Liver (tissue), 3 donors: Measurements from ENCODE around the gene TBX15.

Source experiments
- EGR1 ChIP-seq, 2 donors: IDR thresholded peaks; 2 replicates each; pipeline ENCODE4 v1.6.1; 2016 to 2018; ENCODE audit warnings: antibody characterized with exemption in 2 of 2, low read depth in 2 of 2
- FOXA1 ChIP-seq: IDR thresholded peaks from 2 replicates; pipeline ENCODE4 v1.6.1; 2016; ENCODE audit warnings: antibody characterized with exemption
- JUND ChIP-seq, 2 donors: IDR thresholded peaks; 2 replicates each; pipeline ENCODE4 v1.6.1; 2016; ENCODE audit warnings: antibody characterized with exemption in 2 of 2
- RAD21 ChIP-seq, 2 donors: IDR thresholded peaks; 2 replicates each; pipeline ENCODE4 v1.6.1; 2016; ENCODE audit warnings: antibody characterized with exemption in 2 of 2, mild to moderate bottlenecking in 2 of 2
- YY1 ChIP-seq: IDR thresholded peaks from 2 replicates; pipeline ENCODE4 v1.6.1; 2016; ENCODE audit warnings: antibody characterized with exemption, mild to moderate bottlenecking
- TF ChIP-seq, protein P1 (sequence below): fragments of 150-350 bp; IDR thresholded peaks from 2 replicates; pipeline ENCODE4 v1.5.1; 2017; ENCODE audit warnings: improper control_type of control experiment, low read depth, low read length; ENCODE audit not compliant: missing input control
- TF ChIP-seq, protein P2 (sequence below): IDR thresholded peaks from 2 replicates; pipeline ENCODE4 v1.6.1; 2016; ENCODE audit warnings: antibody characterized with exemption
- TF ChIP-seq, protein P3 (sequence below): IDR thresholded peaks from 2 replicates; pipeline ENCODE4 v1.6.1; 2016; ENCODE audit warnings: antibody characterized with exemption, mild to moderate bottlenecking
- TF ChIP-seq, protein P4 (sequence below): IDR thresholded peaks from 2 replicates; pipeline ENCODE4 v1.6.1; 2016; ENCODE audit warnings: antibody characterized with exemption
- donor health status: healthy.
- donor health status: healthy.

DNA sequence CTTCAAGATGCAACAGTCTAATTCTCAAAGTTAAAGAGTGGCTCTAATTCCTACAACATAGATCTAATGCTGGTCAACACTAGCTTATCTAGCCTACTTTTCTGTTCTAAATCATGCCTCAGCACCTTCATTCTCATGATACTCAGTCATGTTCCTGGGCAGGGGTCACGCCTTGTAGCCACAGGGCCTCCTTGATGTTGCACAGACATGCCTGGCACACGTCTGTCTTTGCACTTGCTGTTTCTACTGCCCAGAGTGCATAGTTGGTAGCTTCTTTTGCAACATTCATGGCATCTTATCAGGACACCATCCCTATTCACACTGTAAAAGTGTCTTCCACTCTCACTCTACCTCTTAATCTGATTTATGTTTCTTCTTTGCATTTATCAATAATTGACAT lies 76.6 kb downstream of the TBX15 start:
- TF ChIP-seq, protein P1, sequence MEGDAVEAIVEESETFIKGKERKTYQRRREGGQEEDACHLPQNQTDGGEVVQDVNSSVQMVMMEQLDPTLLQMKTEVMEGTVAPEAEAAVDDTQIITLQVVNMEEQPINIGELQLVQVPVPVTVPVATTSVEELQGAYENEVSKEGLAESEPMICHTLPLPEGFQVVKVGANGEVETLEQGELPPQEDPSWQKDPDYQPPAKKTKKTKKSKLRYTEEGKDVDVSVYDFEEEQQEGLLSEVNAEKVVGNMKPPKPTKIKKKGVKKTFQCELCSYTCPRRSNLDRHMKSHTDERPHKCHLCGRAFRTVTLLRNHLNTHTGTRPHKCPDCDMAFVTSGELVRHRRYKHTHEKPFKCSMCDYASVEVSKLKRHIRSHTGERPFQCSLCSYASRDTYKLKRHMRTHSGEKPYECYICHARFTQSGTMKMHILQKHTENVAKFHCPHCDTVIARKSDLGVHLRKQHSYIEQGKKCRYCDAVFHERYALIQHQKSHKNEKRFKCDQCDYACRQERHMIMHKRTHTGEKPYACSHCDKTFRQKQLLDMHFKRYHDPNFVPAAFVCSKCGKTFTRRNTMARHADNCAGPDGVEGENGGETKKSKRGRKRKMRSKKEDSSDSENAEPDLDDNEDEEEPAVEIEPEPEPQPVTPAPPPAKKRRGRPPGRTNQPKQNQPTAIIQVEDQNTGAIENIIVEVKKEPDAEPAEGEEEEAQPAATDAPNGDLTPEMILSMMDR = no peak
- TF ChIP-seq, protein P2, sequence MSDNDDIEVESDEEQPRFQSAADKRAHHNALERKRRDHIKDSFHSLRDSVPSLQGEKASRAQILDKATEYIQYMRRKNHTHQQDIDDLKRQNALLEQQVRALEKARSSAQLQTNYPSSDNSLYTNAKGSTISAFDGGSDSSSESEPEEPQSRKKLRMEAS = no peak
- no peak for TF ChIP-seq YY1
- TF ChIP-seq, protein P3, sequence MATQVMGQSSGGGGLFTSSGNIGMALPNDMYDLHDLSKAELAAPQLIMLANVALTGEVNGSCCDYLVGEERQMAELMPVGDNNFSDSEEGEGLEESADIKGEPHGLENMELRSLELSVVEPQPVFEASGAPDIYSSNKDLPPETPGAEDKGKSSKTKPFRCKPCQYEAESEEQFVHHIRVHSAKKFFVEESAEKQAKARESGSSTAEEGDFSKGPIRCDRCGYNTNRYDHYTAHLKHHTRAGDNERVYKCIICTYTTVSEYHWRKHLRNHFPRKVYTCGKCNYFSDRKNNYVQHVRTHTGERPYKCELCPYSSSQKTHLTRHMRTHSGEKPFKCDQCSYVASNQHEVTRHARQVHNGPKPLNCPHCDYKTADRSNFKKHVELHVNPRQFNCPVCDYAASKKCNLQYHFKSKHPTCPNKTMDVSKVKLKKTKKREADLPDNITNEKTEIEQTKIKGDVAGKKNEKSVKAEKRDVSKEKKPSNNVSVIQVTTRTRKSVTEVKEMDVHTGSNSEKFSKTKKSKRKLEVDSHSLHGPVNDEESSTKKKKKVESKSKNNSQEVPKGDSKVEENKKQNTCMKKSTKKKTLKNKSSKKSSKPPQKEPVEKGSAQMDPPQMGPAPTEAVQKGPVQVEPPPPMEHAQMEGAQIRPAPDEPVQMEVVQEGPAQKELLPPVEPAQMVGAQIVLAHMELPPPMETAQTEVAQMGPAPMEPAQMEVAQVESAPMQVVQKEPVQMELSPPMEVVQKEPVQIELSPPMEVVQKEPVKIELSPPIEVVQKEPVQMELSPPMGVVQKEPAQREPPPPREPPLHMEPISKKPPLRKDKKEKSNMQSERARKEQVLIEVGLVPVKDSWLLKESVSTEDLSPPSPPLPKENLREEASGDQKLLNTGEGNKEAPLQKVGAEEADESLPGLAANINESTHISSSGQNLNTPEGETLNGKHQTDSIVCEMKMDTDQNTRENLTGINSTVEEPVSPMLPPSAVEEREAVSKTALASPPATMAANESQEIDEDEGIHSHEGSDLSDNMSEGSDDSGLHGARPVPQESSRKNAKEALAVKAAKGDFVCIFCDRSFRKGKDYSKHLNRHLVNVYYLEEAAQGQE = no peak
- TF ChIP-seq RAD21 (IDR thresholded peaks at IDR 0.05) = no peak
- no peak for TF ChIP-seq EGR1 (IDR thresholded peaks at IDR 0.05; ENCODE audit: low read depth in 2 of 2)
- no peak for TF ChIP-seq JUND (IDR thresholded peaks at IDR 0.05)
- TF ChIP-seq, protein P4, sequence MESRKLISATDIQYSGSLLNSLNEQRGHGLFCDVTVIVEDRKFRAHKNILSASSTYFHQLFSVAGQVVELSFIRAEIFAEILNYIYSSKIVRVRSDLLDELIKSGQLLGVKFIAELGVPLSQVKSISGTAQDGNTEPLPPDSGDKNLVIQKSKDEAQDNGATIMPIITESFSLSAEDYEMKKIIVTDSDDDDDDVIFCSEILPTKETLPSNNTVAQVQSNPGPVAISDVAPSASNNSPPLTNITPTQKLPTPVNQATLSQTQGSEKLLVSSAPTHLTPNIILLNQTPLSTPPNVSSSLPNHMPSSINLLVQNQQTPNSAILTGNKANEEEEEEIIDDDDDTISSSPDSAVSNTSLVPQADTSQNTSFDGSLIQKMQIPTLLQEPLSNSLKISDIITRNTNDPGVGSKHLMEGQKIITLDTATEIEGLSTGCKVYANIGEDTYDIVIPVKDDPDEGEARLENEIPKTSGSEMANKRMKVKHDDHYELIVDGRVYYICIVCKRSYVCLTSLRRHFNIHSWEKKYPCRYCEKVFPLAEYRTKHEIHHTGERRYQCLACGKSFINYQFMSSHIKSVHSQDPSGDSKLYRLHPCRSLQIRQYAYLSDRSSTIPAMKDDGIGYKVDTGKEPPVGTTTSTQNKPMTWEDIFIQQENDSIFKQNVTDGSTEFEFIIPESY = no peak
- TF ChIP-seq FOXA1 = no peak
